Stimulated activated CD8-positive, alpha-beta memory T cell treated with anti-CD3 and anti-CD28 coated beads, Interleukin-15, amount 100 ng/mL, for 24 hours (primary cell): ENCODE data around the gene SUB1.
A peak's percentile ranks its signal among the peaks of the same experiment; 100 is the strongest.
"Not testable (repeated sequence)": the region's sequence is repeated elsewhere in the genome, so short reads cannot be mapped to it uniquely, and the experiment has no call there.

Source experiments
- DNase-seq: peaks from one replicate; pipeline ENCODE4 v3.0.0-alpha.2; 2020; ENCODE audit warnings: low read depth

SUB1 gene

DNA sequence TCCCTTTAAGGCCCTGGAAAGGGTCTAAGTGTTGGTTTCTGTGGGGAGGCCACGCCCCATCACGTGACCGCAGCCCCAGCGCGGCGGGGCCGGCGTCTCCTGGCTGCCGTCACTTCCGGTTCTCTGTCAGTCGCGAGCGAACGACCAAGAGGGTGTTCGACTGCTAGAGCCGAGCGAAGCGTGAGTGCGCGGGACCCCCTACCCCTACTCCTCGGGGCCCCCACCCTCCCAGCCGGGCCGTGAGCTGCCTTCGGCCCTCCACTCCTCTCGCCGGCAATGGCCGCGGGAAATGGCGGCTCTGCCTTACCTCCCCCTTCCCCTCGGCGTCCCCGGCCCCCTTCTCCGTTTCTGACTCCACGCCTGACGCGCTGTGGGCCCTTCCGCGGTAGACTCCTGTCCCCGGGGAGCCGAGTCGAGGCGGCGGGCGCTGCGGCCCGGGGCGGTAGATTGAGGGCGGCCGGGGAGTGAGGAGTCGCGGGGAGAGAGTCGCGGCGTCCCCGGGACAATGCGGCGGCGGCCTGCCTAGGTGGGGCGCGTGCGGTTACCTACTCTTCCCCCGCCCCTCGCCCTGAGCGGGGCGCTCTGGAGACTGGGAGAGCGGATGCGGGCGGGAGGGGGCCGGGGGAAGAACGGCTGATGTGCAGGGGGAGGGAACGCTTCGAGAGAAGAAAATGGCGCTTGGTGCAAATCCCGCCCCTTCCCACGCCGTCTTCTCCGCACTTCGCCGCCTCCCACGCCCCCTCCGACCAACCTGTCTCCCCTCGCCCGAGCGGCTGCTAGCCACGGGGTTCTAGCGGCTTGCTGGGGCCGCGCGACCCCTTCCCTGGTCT is at the start of gene SUB1:
Gene SUB1, plus strand, starts transcription at position 112 of the 830 bp plus-strand sequence. CDS start 2,956 bp downstream, outside the sequence.
- DNase-seq, result peak; percentile 87

GRCh38 chr5:32536246-32536645 is 49.1 kb upstream of the SUB1 start:
- no peak for DNase-seq

DNA sequence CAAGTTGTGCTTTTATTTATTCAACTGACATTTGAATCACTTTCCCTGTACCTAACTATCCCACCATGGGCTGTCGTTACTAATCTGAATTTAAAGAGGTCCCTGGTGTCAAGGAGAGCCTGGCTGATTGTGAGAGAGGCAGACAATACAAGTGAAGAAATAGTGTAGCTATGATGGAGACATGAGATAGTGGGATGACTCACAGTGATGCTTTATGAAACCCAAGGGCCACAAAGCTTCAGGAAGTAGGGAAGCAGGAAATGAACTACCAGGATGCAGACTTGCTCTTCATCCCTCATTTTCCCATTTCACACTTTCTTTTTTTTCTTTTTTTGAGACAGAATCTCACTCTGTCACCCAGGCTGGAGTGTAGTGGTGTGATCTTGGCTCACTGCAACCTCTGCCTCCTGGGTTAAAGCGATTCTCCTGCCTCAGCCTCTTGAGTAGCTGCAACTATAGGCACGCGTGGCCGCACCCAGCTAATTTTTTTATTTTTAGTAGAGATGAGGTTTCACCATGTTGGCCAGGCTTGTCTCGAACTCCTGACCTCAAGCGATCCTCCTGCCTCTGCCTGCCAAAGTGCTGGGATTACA is 47.8 kb upstream of the SUB1 start:
- DNase-seq, result not testable (repeated sequence)

DNA sequence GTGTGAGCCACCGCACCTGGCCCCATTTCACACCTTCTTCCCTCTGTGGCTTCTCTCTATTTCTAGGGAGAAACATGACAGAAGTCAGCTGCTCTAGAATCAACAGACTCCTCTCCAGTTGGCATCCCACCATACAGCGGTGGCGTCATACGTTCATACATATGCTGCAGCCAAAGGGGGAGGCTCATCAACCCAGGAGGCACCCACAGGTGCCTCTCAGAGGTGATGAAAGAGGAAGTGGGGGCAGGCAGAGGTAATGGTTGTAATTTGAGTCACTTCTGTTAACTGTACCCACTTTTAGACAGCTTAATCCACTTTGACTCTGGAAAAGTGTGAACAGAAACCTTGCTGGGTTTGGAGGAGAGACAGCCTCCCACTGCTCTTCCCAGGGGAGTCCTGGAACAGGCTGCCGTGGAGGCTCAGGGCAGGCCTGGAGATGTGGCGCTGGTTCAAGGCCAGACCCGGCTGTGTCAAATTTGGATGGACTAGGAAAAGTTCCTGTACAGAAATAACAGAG is 47.3 kb upstream of the SUB1 start:
- no peak for DNase-seq

- DNase-seq, result no peak
Observed at GRCh38 chr5:32539981-32540845, 45.1 kb upstream of the SUB1 start.

GRCh38 chr5:32541241-32541640 is 44.1 kb upstream of the SUB1 start:
- DNase-seq, result no peak

- no peak for DNase-seq
Observed at GRCh38 chr5:32542216-32543059, 42.9 kb upstream of the SUB1 start.

DNA sequence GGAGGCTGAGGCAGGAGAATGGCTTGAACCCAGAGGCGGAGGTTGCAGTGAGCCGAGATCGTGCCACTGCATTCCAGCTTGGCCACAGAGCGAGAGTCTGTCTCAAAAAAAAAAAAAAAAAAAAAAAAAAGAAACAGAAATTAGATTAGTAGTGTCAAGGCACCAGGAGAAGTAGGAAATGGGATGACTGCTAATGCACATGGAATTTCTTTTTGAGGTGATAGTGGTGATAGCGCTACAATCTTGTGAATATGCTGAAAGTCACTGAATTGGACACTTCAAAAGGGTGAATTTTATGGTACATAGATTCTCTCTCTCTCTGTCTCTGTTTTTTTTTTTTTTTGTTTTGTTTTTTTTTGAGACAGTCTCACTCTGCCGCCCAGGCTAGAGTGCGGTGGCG is 42.1 kb upstream of the SUB1 start:
- DNase-seq, result no peak

GRCh38 chr5:32545102-32545800 is 40.1 kb upstream of the SUB1 start:
- no peak for DNase-seq

GRCh38 chr5:32551194-32551593 is 34.2 kb upstream of the SUB1 start:
- no peak for DNase-seq

- DNase-seq, result no peak
Observed at GRCh38 chr5:32551865-32552264, 33.5 kb upstream of the SUB1 start.

- not testable (repeated sequence) for DNase-seq
Observed at GRCh38 chr5:32552491-32552890, 32.9 kb upstream of the SUB1 start.

- no peak for DNase-seq
Observed at GRCh38 chr5:32552936-32553335, 32.4 kb upstream of the SUB1 start.

- not testable (repeated sequence) for DNase-seq
Observed at GRCh38 chr5:32554181-32554780, 31.1 kb upstream of the SUB1 start.

DNA sequence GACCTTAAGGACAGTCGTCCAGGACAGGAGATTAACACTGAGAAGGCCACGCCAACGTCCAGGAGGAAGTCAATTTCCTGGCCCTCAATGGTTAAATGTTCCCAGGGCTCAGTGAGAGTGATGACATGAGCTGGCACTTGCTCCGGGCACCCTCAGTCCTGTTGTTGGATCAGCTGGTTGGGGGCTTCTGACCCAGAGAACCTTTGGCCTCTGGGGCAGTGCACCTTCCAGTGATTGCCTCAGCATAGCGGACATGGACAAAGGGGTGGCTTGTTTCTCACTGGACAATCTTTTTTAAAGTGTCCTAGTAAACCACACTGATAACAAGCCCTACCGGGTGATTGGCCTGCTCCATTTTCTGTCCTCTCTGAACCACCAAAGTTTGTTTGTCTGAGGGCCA is 28.8 kb upstream of the SUB1 start:
- not testable (repeated sequence) for DNase-seq

- DNase-seq, result no peak
Observed at GRCh38 chr5:32559411-32559810, 25.9 kb upstream of the SUB1 start.

GRCh38 chr5:32559921-32560320 is 25.4 kb upstream of the SUB1 start:
- DNase-seq, result no peak

GRCh38 chr5:32562056-32562455 is 23.3 kb upstream of the SUB1 start:
- DNase-seq, result no peak

DNA sequence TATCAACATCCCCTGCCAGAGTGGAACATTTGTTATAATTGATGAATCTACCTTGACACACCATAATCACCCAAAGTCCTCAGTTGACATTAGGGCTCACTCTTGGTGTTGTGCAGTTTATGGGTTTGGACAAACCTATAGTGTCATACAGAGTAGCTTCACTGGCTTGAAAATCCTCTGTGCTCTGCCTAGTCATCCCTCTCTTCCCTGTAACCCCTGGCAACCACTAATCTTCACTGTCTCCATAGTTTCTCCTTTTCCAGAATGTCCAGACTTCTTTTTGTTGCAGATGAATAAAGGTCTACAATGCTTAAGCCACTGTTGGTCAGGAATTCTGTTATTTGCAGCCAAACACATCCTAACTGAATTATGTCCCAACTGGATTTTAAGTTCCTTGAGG is 22.5 kb upstream of the SUB1 start:
- no peak for DNase-seq

DNA sequence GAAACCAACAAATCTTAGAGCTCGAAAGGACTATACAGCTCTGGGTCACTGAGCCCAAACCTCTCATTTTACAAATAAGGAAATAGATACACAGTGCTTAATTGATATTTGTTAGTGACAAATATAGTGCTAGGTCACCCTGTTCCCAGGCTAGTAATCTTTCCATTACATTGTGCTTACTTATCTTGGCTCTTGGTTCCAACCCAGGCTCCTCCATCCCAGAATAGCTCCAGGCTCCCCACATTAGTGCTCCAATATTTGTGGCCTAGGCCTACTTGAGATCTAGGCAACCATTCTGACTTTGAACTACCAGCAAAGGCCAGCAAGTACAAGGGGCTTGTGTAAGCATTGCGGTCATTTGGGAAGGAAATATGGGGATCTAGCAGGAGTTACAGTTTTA is 21.7 kb upstream of the SUB1 start:
- no peak for DNase-seq
